NCI-H1930 (cell line): Measurements from ENCODE around the gene CYP51A1.
A peak's percentile ranks its signal among the peaks of the same experiment; 100 is the strongest.
"Not testable (repeated sequence)": the region's sequence is repeated elsewhere in the genome, so short reads cannot be mapped to it uniquely, and the experiment has no call there.

Experiments used
- DNase-seq, 2 experiments: peaks; one replicate each; lab custom pipeline; 2025; lab: John Stamatoyannopoulos, UW

CYP51A1 gene

GRCh38 chr7:92134271-92135051 is at the start of gene CYP51A1:
CYP51A1 (minus strand) TSS chr7:92134477; CDS start chr7:92134364, 113 bp downstream.
- DNase-seq = peak; percentile 91 to 95

- no peak for DNase-seq
Measured at GRCh38 chr7:92178928-92179924, 44.9 kb upstream of the CYP51A1 start, which contains the start of gene LRRD1. LRRD1 (minus strand) TSS chr7:92179142; CDS start chr7:92165202, 13,940 bp downstream.

DNA sequence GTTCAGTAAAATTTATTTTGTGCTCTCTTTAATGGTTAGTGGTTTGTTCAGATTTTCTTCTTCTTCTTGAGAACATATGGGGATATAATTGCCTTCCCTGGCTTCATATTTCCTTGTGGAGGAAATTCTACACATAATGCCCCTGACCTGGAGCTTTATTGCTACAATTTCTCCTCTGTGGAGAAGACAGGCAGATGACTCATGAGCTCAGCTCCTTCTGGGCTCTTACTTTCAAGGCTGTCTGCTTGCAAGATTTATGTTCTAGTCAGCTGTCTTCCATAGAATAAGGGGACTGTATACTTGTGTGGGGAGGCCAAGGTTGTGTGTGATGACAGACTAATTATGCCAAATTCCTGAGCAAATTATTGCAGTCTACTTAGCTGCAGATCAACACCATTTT is 43.1 kb upstream of the CYP51A1 start:
- DNase-seq = no peak

GRCh38 chr7:92169529-92169928 is 35.3 kb upstream of the CYP51A1 start:
- DNase-seq = not testable (repeated sequence)

DNA sequence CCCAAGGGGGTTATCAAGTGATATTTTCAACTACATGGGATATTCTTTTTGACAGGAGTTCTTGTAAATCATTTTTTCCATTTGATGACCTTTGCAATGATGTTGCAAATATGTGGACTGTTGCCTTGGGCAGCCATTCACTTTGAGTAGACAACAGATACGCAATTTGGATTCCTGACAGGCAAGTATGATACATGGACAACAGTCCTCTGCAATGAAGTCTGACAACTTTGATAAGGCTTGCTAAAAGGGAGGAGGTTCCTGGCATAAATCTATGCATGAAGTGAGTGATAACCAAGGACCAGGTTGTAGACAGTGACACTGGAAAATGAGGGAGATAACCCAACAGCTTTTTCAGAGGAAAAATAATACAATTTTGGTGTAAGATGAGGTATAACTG is 27.0 kb upstream of the CYP51A1 start:
- no peak for DNase-seq

GRCh38 chr7:92158660-92159575 is 24.6 kb upstream of the CYP51A1 start:
- no peak for DNase-seq

GRCh38 chr7:92156990-92157389 is 22.7 kb upstream of the CYP51A1 start:
- no peak for DNase-seq

DNA sequence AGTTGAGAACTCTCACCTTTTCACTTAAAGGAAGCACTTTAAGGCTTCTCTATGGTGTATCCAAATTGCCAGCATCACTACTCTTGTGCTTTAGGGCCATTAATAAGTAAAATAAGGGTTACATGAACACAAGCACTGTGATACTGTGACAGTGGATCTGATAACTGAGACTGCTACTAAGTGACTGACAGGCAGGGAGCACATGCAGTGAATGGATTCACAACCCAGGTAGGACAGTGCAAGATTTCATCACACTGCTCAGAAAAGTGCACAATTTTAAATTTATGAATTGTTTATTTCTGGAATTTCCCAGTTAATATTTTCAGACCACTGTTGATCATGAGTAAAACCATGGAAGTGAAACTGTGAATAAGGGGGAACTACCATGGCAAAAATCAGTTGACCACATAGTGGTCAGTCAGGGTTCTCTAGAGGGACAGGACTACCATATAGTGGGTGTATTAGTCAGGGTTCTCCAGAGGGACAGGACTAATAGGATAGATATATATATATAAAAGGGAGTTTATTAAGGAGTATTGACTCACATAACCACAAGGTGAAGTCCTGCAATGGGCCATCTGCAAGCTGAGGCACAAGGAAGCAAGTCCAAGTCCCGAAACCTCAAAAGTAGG is 20.9 kb upstream of the CYP51A1 start:
- no peak for DNase-seq

- no peak for DNase-seq
Measured at GRCh38 chr7:92150450-92151017, 16.3 kb upstream of the CYP51A1 start.

DNA sequence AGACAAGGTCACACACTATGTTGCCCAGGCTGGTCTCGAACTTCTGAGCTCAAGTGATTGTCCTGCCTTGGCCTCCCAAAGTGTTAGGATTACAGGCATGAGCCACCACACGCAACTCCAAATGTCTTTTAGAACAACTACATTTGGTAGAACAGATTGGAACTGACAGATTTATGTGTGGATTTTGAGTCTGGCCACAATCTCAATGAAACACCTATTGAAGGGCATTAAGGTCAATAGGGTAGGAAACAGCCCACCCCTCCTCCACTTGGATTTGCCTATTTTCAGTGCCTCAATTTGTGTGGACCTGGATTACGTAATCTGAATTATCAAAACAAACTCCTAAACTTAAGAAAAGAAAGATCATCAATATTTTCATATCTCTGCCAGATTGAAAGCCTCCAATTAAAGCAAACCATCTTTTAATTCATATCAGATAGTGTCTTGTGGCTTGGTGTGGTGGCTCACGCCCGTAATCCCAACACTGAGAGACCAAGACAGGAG is 15.5 kb upstream of the CYP51A1 start:
- no peak for DNase-seq

DNA sequence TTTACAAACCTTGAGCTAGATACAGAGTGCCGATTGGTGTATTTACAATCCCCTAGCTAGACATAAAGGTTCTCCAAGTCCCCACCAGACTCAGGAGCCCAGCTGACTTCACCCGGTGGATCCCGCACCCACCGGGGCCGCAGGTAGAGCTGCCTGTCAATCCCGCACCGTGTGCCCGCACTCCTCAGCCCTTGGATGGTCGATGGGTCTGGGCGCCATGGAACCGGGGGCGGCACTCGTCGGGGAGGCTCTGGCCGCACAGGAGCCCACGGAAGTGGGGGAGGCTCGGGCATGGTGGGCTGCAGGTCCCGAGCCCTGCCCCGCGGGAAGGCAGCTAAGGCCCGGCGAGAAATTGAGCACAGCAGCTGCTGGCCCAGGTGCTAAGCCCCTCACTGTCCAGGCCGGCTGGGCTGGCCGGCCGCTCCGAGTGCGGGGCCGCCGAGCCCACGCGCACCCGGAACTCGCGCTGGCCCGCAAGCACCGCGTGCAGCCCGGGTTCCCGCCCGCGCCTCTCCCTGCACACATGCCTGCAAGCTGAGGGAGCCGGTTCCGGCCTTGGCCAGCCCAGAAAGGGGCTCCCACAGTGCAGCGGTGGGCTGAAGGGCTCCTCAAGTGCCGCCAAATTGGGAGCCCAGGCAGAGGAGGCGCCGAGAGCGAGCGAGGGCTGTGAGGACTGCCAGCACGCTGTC is 9.1 kb upstream of the CYP51A1 start:
- DNase-seq = not testable (repeated sequence)

DNA sequence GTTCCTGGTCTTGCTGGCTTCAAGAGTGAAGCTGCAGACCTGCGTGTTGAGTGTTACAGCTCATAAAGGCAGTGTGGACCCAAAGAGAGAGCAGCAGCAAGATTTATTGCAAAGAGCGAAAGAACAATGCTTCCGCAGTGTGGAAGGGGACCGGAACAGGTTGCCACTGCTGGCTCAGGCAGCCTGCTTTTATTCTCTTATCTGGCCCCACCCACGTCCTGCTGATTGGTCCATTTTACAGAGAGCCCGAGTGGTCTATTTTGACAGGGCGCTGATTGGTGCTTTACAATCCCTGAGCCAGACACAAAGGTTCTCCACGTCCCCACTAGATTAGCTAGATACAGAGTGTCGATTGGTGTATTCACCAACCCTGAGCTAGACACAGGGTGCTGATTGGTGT is 8.5 kb upstream of the CYP51A1 start:
- not testable (repeated sequence) for DNase-seq

- no peak for DNase-seq
Measured at GRCh38 chr7:92141161-92141560, 6.9 kb upstream of the CYP51A1 start.

GRCh38 chr7:92137557-92137956 is 3.3 kb upstream of the CYP51A1 start:
- no peak for DNase-seq

DNA sequence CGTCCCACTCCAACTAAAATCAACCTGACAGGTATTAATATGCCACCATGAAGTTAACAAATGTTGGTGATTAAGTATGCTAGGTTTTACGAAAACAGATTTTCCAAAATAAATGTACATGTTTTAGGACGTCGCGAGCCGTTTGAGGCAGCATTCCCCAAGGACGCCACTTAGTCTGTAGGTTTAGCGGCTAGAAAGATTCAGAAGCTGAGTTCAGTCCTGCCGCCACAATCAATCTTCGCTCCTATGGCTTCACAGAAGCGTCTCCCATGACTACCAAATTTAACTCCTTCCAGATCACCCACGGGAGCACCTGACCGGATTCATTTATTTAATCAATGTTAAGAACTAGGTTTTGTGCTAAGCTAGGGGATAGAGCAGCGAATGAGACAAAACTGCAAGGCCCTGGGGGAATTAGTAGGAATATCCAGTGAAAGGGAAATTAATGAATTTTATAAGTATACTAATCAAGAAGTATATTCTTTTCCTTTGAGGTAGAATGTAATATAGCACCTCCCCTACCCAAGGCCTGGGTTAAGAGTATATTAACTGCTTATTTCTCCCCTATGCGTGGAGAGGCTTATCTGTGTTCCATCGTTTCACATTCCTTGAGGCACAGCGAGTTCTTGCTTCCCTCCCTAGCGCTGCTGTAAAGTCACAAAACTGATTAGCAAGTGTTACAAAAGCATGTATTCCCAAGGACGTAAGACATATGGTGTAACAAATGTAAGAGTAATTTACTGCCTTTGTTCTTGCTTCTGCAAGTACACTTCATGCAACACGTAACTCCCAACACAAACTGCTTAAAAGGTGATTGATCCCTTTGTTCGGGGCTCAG is 994 bp upstream of the CYP51A1 start:
- DNase-seq = peak in 1 of 2 experiments; percentile 46

DNA sequence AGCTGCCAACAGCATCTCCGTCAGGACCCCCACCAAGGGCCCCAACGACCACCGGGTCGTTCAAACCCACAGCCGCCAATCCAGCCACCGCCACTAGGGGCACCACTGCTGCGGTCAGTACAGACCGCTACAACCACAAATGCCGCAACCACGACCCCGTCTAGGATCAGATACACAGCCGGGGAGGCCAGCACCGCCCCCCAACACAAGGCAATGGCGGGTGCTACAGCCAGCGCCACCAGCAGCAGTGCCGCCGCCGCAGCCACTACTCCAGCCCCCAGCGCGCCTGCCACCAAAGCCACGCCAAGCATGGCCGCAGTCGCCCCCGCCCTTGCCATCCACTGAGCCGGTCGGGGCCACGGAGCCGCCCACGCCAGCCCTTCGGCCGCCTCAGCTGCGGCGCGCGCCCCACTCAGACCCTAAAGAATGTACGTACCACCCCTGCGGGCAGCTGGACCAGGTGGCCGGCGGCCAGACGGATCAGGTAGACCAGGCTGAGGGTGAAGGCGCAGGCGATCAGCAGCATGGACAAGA is 473 bp downstream of the CYP51A1 start:
- peak; percentile 64 to 68 for DNase-seq

DNA sequence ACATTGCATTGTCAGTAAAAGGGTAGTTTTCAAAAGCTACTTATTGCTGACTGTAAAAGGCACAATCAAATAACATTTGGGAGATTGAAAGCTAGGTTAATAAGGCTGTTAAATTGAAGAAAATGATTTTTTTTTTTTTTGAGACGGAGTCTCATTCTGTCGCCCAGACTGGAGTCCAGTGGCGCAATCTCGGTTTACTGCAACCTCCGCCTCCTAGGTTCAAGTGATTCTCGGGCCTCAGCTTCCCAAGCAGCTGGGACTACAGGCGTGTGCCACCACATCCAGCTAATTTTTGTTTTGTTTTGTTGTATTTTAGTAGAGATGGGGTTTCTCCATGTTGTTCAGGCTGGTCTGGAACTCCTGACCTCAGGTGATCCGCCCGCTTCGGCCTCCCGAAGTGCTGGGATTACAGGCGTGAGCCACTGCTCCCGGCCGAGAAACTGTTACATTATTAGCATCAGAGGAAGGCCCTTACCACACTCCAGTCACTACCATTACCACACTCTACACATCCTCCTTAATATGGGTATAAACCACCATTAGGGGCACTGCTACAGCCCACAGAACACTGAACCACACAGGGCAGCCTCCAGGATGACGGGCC is 1.0 kb downstream of the CYP51A1 start:
- no peak for DNase-seq

DNA sequence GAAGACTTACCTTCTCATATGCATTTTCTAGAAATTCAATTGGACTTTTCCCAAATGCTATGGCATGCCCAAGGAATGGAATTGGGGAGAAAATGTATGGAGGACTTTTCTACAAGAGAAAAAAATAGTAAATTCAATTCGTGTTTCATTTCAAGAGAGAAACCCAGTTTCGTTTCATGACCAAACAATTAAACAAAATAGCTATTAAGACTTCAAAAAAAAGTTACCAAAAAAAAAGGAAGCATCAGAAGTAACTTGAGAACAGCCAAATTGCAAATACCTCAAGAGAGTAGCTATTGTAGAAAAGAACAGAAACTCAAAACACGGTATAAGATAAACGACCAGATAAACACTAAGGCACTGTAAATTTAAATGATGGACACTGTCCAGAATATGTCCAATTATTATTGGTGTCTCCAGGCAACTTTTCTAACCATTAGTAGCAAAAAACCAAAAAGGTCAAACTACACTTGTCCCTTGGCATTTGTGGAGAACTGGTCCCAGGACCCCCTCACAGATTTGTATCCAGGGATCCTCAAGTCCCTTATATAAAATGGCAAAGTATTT is 2.4 kb downstream of the CYP51A1 start:
- DNase-seq = no peak
